Peyer's patch (tissue), 4 donors: ENCODE results near the gene SPACDR. TPM values are rescaled to one million over a fixed set of nuclear protein-coding genes. Genes with fewer than 3 reads are reported as not detected.
"Not testable (repeated sequence)": the region's sequence is repeated elsewhere in the genome, so short reads cannot be mapped to it uniquely, and the experiment has no call there.

Experiments used
- DNase-seq, 3 donors: peaks; one replicate each; pipeline ENCODE4 v3.0.0-alpha.2; 2017 to 2019
- H3K27ac ChIP-seq, 4 donors: fragments of 200-600 bp; sonication (generic); one replicate each; pipeline ENCODE4 v1.5.1; 2016 to 2019
- H3K27me3 ChIP-seq, 2 donors: fragments of 200-600 bp; sonication (generic); one replicate each; pipeline ENCODE4 v1.5.1; 2019
- H3K36me3 ChIP-seq, 3 donors: fragments of 200-600 bp; sonication (generic); one replicate each; pipeline ENCODE4 v1.5.1; 2016 to 2019
- H3K4me1 ChIP-seq, 4 donors: fragments of 200-600 bp; sonication (generic); one replicate each; pipeline ENCODE4 v1.5.1; 2016 to 2019
- H3K4me3 ChIP-seq, 4 donors: fragments of 200-600 bp; sonication (generic); 1 replicate in 3 of 4; 2 replicates in 1 of 4; pipeline ENCODE4 v1.5.1; 2016 to 2019; ENCODE audit warnings: mild to moderate bottlenecking in 1 of 4
- H3K9me3 ChIP-seq, 4 donors: fragments of 200-600 bp; sonication (generic); one replicate each; pipeline ENCODE4 v1.5.1; 2016 to 2019; ENCODE audit warnings: mild to moderate bottlenecking in 1 of 4
- CTCF ChIP-seq, 6 experiments: fragments of 450-650 bp in 4 of 6; fragments of 200-600 bp in 2 of 6; sonication (generic) in 1 of 6; IDR thresholded peaks; one replicate each; pipeline ENCODE4 v1.5.1; 2017 to 2019; ENCODE audit warnings: antibody characterized with exemption in 6 of 6, mild to moderate bottlenecking in 3 of 6, moderate library complexity in 1 of 6
- POLR2A ChIP-seq, 2 donors: fragments of 450-650 bp; IDR thresholded peaks; one replicate each; pipeline ENCODE4 v1.5.1; 2017; ENCODE audit warnings: antibody characterized with exemption in 2 of 2, mild to moderate bottlenecking in 2 of 2, moderate library complexity in 2 of 2
- total RNA-seq, 4 donors: library from RNA; depleted of rRNA; stranded (reverse); fragments of >200 nt; gene quantifications; one replicate each; pipeline ENCODE4 v1.1.0, GENCODE V29; 2016

SPACDR gene
- total RNA-seq, 4 donors from 2014 or later, result not detected

GRCh38 chr7:100456562-100456961 lies 7.5 kb downstream of the SPACDR start:
- no peak for DNase-seq
- H3K4me1 ChIP-seq, result no peaks in the 10 kb centered on the region
- H3K4me3 ChIP-seq, result no peak overlapping the region
- no peak for TF ChIP-seq POLR2A (IDR thresholded peaks at IDR 0.05)
- TF ChIP-seq CTCF (IDR thresholded peaks at IDR 0.05), result no peak
- H3K36me3 ChIP-seq, result no peaks in the 10 kb centered on the region
- H3K27ac ChIP-seq, result no peak overlapping the region
- no peaks in the 10 kb centered on the region for H3K9me3 ChIP-seq
- no peaks in the 10 kb centered on the region for H3K27me3 ChIP-seq

GRCh38 chr7:100455206-100455605 lies 8.9 kb downstream of the SPACDR start:
- H3K4me1 ChIP-seq, result peaks cover 0 to 8% (median 2%) of the 10 kb centered on the region in 4 donors
- no peaks in the 10 kb centered on the region for H3K36me3 ChIP-seq
- H3K9me3 ChIP-seq, result no peaks in the 10 kb centered on the region
- no peak overlapping the region for H3K27ac ChIP-seq
- no peaks in the 10 kb centered on the region for H3K27me3 ChIP-seq
- no peak overlapping the region for H3K4me3 ChIP-seq
- TF ChIP-seq CTCF (IDR thresholded peaks at IDR 0.05) (no peak), POLR2A (IDR thresholded peaks at IDR 0.05) (no peak)
- no peak for DNase-seq

GRCh38 chr7:100453854-100454253 lies 10.2 kb downstream of the SPACDR start:
- not testable (repeated sequence) for H3K27me3 ChIP-seq, H3K36me3 ChIP-seq, H3K27ac ChIP-seq, H3K9me3 ChIP-seq, H3K4me3 ChIP-seq, DNase-seq
- peaks cover 0 to 11% (median 4%) of the 10 kb centered on the region in 4 donors for H3K4me1 ChIP-seq

GRCh38 chr7:100452513-100452912 lies 11.5 kb downstream of the SPACDR start:
- Histone ChIP-seq H3K36me3 (no peaks in the 10 kb centered on the region), H3K27me3 (no peaks in the 10 kb centered on the region), H3K4me1 (peaks cover 0 to 11% (median 4%) of the 10 kb centered on the region in 4 donors), H3K9me3 (no peaks in the 10 kb centered on the region), H3K4me3 (no peak overlapping the region), H3K27ac (no peak overlapping the region)
- DNase-seq, result no peak
- TF ChIP-seq CTCF (IDR thresholded peaks at IDR 0.05) (no peak), POLR2A (IDR thresholded peaks at IDR 0.05) (no peak)

- H3K4me3 ChIP-seq, result no peak overlapping the region
- H3K4me1 ChIP-seq, result peaks cover 0 to 26% (median 10%) of the 10 kb centered on the region in 4 donors
- H3K27me3 ChIP-seq, result no peaks in the 10 kb centered on the region
- H3K9me3 ChIP-seq, result no peaks in the 10 kb centered on the region
- no peak for DNase-seq
- no peak overlapping the region for H3K27ac ChIP-seq
- no peaks in the 10 kb centered on the region for H3K36me3 ChIP-seq
- TF ChIP-seq CTCF (IDR thresholded peaks at IDR 0.05), result no peak
- TF ChIP-seq POLR2A (IDR thresholded peaks at IDR 0.05), result no peak
These were observed 14.8 kb downstream of the SPACDR start for GRCh38 chr7:100449190-100449795.

GRCh38 chr7:100447363-100447762 lies 16.7 kb downstream of the SPACDR start:
- not testable (repeated sequence) for H3K4me3 ChIP-seq, H3K27ac ChIP-seq, H3K36me3 ChIP-seq, H3K9me3 ChIP-seq, H3K27me3 ChIP-seq, DNase-seq
- peaks cover 0 to 31% (median 10%) of the 10 kb centered on the region in 4 donors for H3K4me1 ChIP-seq

- no peaks in the 10 kb centered on the region for H3K27me3 ChIP-seq
These were observed 18.0 kb downstream of the SPACDR start for GRCh38 chr7:100446040-100446439.

More at GRCh38 chr7:100446040-100446439, 18.0 kb downstream of the SPACDR start:
- Histone ChIP-seq H3K36me3 (no peaks in the 10 kb centered on the region), H3K27ac (no peak overlapping the region), H3K9me3 (no peaks in the 10 kb centered on the region), H3K4me3 (no peak overlapping the region), H3K4me1 (peaks cover 0 to 30% (median 10%) of the 10 kb centered on the region in 4 donors)
- TF ChIP-seq CTCF (IDR thresholded peaks at IDR 0.05), result no peak
- no peak for TF ChIP-seq POLR2A (IDR thresholded peaks at IDR 0.05)
- DNase-seq, result peak in 1 of 3 donors; percentile 7
